HEK293 (cell line): ENCODE data around the gene SZT2.

Experiments used
- CTCF ChIA-PET: fragments of 350-600 bp; formaldehyde crosslinking; extraction: SDS; loops from one replicate; lab custom pipeline; 2021; ENCODE audit warnings: antibody characterized with exemption; lab: Yijun Ruan, JAX
- POLR2A ChIA-PET: fragments of 300-600 bp; formaldehyde crosslinking; extraction: SDS; loops from one replicate; lab custom pipeline; 2020; ENCODE audit warnings: antibody characterized with exemption, inconsistent platforms; lab: Yijun Ruan, JAX
- H3K27ac ChIP-seq: fragments of 200-500 bp; sonication (Bioruptor generic); 2 replicates; pipeline ENCODE4 v1.5.1; 2014; ENCODE audit warnings: low read depth, low read length, control low read depth, inconsistent platforms; ENCODE audit errors: extremely low read depth
- H3K36me3 ChIP-seq, 2 experiments: fragments of 200-500 bp in 1 of 2; sonication (Bioruptor generic) in 1 of 2; 1 replicate in 1 of 2; 2 replicates in 1 of 2; pipeline ENCODE4 v1.5.1; 2014 to 2017; ENCODE audit warnings: inconsistent platforms in 2 of 2, low read length in 2 of 2; ENCODE audit not compliant: control insufficient read depth in 2 of 2, insufficient read depth in 1 of 2
- H3K4me1 ChIP-seq: fragments of 200-500 bp; sonication (Bioruptor generic); 2 replicates; pipeline ENCODE4 v1.5.1; 2014; ENCODE audit warnings: mild to moderate bottlenecking, low read length, inconsistent platforms; ENCODE audit not compliant: control insufficient read depth, insufficient read depth
- H3K4me3 ChIP-seq: 2 replicates; pipeline ENCODE4 v1.5.1; 2011; ENCODE audit warnings: low read depth, mild to moderate bottlenecking, control low read depth, low read length, moderate library complexity
- H3K9me3 ChIP-seq: fragments of 200-500 bp; sonication (Bioruptor generic); 2 replicates; pipeline ENCODE4 v1.5.1; 2014; ENCODE audit warnings: low read depth, low read length, inconsistent platforms; ENCODE audit not compliant: control insufficient read depth, insufficient read depth
- CTCF ChIP-seq: fragments of 450-650 bp; formaldehyde crosslinking; IDR thresholded peaks from 2 replicates; pipeline ENCODE4 v1.5.1; 2016; ENCODE audit warnings: missing biosample characterization, missing genetic modification characterization
- KLF7 ChIP-seq: fragments of 450-650 bp; formaldehyde crosslinking; IDR thresholded peaks from 2 replicates; pipeline ENCODE4 v1.5.1; 2016; ENCODE audit warnings: missing biosample characterization, missing genetic modification characterization, borderline replicate concordance
- WT1 ChIP-seq: fragments of 450-650 bp; formaldehyde crosslinking; IDR thresholded peaks from 2 replicates; pipeline ENCODE4 v1.5.1; 2016; ENCODE audit warnings: missing biosample characterization, missing genetic modification characterization
- ZBTB1 ChIP-seq: fragments of 450-650 bp; formaldehyde crosslinking; IDR thresholded peaks from 2 replicates; pipeline ENCODE4 v1.5.1; 2016; ENCODE audit warnings: missing biosample characterization, missing genetic modification characterization
- ZBTB49 ChIP-seq: fragments of 450-650 bp; formaldehyde crosslinking; IDR thresholded peaks from 2 replicates; pipeline ENCODE4 v1.5.1; 2016; ENCODE audit warnings: missing biosample characterization, missing genetic modification characterization, low read depth
- ZEB2 ChIP-seq: fragments of 450-650 bp; formaldehyde crosslinking; IDR thresholded peaks from 2 replicates; pipeline ENCODE4 v1.5.1; 2016; ENCODE audit warnings: missing biosample characterization, missing genetic modification characterization
- ZFP41 ChIP-seq: fragments of 450-650 bp; formaldehyde crosslinking; IDR thresholded peaks from 2 replicates; pipeline ENCODE4 v1.5.1; 2016; ENCODE audit warnings: missing biosample characterization, missing genetic modification characterization, borderline replicate concordance
- ZNF292 ChIP-seq: fragments of 450-650 bp; formaldehyde crosslinking; IDR thresholded peaks from 2 replicates; pipeline ENCODE4 v1.5.1; 2016; ENCODE audit warnings: low read depth, missing biosample characterization, missing genetic modification characterization, borderline replicate concordance
- ZNF341 ChIP-seq: fragments of 450-650 bp; formaldehyde crosslinking; IDR thresholded peaks from 2 replicates; pipeline ENCODE4; 2016; ENCODE audit warnings: low read depth, missing biosample characterization, missing genetic modification characterization
- ZNF513 ChIP-seq: fragments of 450-650 bp; IDR thresholded peaks from 2 replicates; pipeline ENCODE4 v1.5.1; 2018; ENCODE audit warnings: missing biosample characterization, missing genetic modification characterization
- ZNF521 ChIP-seq: fragments of 450-650 bp; formaldehyde crosslinking; IDR thresholded peaks from 2 replicates; pipeline ENCODE4 v1.5.1; 2017; ENCODE audit warnings: missing biosample characterization, mild to moderate bottlenecking, missing genetic modification characterization
- ZNF548 ChIP-seq: fragments of 450-650 bp; formaldehyde crosslinking; IDR thresholded peaks from 2 replicates; pipeline ENCODE4 v1.5.1; 2016; ENCODE audit warnings: missing biosample characterization, missing genetic modification characterization
- ZNF600 ChIP-seq: fragments of 450-650 bp; formaldehyde crosslinking; IDR thresholded peaks from 2 replicates; pipeline ENCODE4 v1.5.1; 2016; ENCODE audit warnings: missing biosample characterization, missing genetic modification characterization
- ZNF624 ChIP-seq: fragments of 450-650 bp; formaldehyde crosslinking; IDR thresholded peaks from 2 replicates; pipeline ENCODE4 v1.5.1; 2017; ENCODE audit warnings: missing biosample characterization, missing genetic modification characterization
- ZNF639 ChIP-seq: fragments of 450-650 bp; formaldehyde crosslinking; IDR thresholded peaks from 2 replicates; pipeline ENCODE4 v1.5.1; 2016; ENCODE audit warnings: missing biosample characterization, missing genetic modification characterization
- ZNF658 ChIP-seq: fragments of 450-650 bp; formaldehyde crosslinking; IDR thresholded peaks from 2 replicates; pipeline ENCODE4; 2016; ENCODE audit warnings: missing biosample characterization, missing genetic modification characterization
- ZNF747 ChIP-seq: fragments of 450-650 bp; formaldehyde crosslinking; IDR thresholded peaks from 2 replicates; pipeline ENCODE4 v1.5.1; 2016; ENCODE audit warnings: missing biosample characterization, missing genetic modification characterization
- ZNF777 ChIP-seq: fragments of 450-650 bp; formaldehyde crosslinking; IDR thresholded peaks from 2 replicates; pipeline ENCODE4 v1.5.1; 2017; ENCODE audit warnings: missing biosample characterization, missing genetic modification characterization, borderline replicate concordance
- ZNF837 ChIP-seq: fragments of 450-650 bp; formaldehyde crosslinking; IDR thresholded peaks from 2 replicates; pipeline ENCODE4 v1.5.1; 2016; ENCODE audit warnings: missing biosample characterization, missing genetic modification characterization

The SZT2 gene

GRCh38 chr1:43359696-43360095 is 30.0 kb upstream of the SZT2 start:
- CTCF ChIA-PET = interaction anchor here (3.2 kb wide), 1 partner anchor 55 kb away, joined by 11 read pairs; no protein-coding TSS in a partner anchor
- peaks cover 6% of the 10 kb centered on the region for H3K4me1 ChIP-seq
- peak overlapping the region; percentile 86 for H3K4me3 ChIP-seq
- POLR2A ChIA-PET = interaction anchor here (0.7 to 2.0 kb wide), 3 partner anchors 8 to 12 kb away, joined by 5 to 34 read pairs (median 5); partner anchors contain the start of gene ELOVL1
- no peak for TF ChIP-seq WT1 (tag by site-specific recombination)
- no peak for TF ChIP-seq ZNF521 (tag by site-specific recombination)
- TF ChIP-seq ZNF837 (tag by site-specific recombination) = no peak
- TF ChIP-seq ZFP41 = no peak
- no peaks in the 10 kb centered on the region for H3K9me3 ChIP-seq
- H3K27ac ChIP-seq = 0 out of 2 replicates have a peak overlapping the region, but pooled peaks have one; percentile 80
- H3K36me3 ChIP-seq = peaks cover 17 to 56% of the 10 kb centered on the region in 2 experiments

- Histone ChIP-seq H3K36me3 (peaks cover 17 to 65% of the 10 kb centered on the region in 2 experiments), H3K4me3 (peak overlapping the region; percentile 9), H3K4me1 (peaks cover 6% of the 10 kb centered on the region), H3K9me3 (no peaks in the 10 kb centered on the region), H3K27ac (no peak overlapping the region)
- ChIA-PET CTCF (interaction anchor here (0.6 to 3.2 kb wide), 2 partner anchors 54 to 134 kb away, joined by 3 to 11 read pairs; no protein-coding TSS in a partner anchor), POLR2A (interaction anchor here (0.7 kb wide), 1 partner anchor 11 kb away, joined by 5 read pairs; no protein-coding TSS in a partner anchor)
- TF ChIP-seq ZBTB1 (tag by site-specific recombination) = no peak
- no peak for TF ChIP-seq CTCF
- no peak for TF ChIP-seq ZNF658 (tag by site-specific recombination)
- TF ChIP-seq ZNF548 (tag by site-specific recombination) = no peak
- TF ChIP-seq ZNF600 (tag by site-specific recombination) = peak; percentile 17; the same call in 1 of the 2 replicates
- no peak for TF ChIP-seq ZNF639
Observed at GRCh38 chr1:43360616-43361015, 29.1 kb upstream of the SZT2 start.

GRCh38 chr1:43363283-43363934 is 26.3 kb upstream of the SZT2 start:
- POLR2A ChIA-PET = interaction anchor here (0.6 to 1.4 kb wide), 4 partner anchors 9 to 247 kb away, joined by 3 to 5 read pairs (median 4); no protein-coding TSS in a partner anchor
- Histone ChIP-seq H3K4me3 (no peak overlapping the region), H3K4me1 (peaks cover 8% of the 10 kb centered on the region), H3K9me3 (no peaks in the 10 kb centered on the region), H3K36me3 (peaks cover 17 to 69% of the 10 kb centered on the region in 2 experiments), H3K27ac (no peak overlapping the region)
- CTCF ChIA-PET = interaction anchor here (0.7 to 1.1 kb wide), 2 partner anchors 23 to 757 kb away, joined by 3 read pairs; no protein-coding TSS in a partner anchor
- TF ChIP-seq ZEB2 = no peak
- TF ChIP-seq ZNF600 (tag by site-specific recombination) = no peak
- TF ChIP-seq ZNF624 (tag by site-specific recombination) = no peak

- peaks cover 8% of the 10 kb centered on the region for H3K4me1 ChIP-seq
- no peaks in the 10 kb centered on the region for H3K9me3 ChIP-seq
- ChIA-PET CTCF (interaction anchor here (0.7 to 1.1 kb wide), 2 partner anchors 23 to 756 kb away, joined by 3 read pairs; no protein-coding TSS in a partner anchor), POLR2A (interaction anchor here (0.6 to 1.4 kb wide), 4 partner anchors 9 to 246 kb away, joined by 3 to 5 read pairs (median 4); no protein-coding TSS in a partner anchor)
- H3K4me3 ChIP-seq = no peak overlapping the region
- no peak overlapping the region for H3K27ac ChIP-seq
- H3K36me3 ChIP-seq = peaks cover 17 to 69% of the 10 kb centered on the region in 2 experiments
- TF ChIP-seq ZNF747 (tag by site-specific recombination) (no peak), ZNF777 (no peak), KLF7 (tag by site-specific recombination) (no peak), ZNF513 (tag by site-specific recombination) (no peak), ZNF341 (tag by site-specific recombination) (no peak), ZNF292 (no peak), ZBTB49 (tag by site-specific recombination) (no peak)
Observed at GRCh38 chr1:43363935-43364525, 25.7 kb upstream of the SZT2 start.
